ENCODE measurements around the gene POLR2J3.
"Not testable (repeated sequence)": the region's sequence is repeated elsewhere in the genome, so short reads cannot be mapped to it uniquely, and the experiment has no call there.

POLR2J3 gene

DNA sequence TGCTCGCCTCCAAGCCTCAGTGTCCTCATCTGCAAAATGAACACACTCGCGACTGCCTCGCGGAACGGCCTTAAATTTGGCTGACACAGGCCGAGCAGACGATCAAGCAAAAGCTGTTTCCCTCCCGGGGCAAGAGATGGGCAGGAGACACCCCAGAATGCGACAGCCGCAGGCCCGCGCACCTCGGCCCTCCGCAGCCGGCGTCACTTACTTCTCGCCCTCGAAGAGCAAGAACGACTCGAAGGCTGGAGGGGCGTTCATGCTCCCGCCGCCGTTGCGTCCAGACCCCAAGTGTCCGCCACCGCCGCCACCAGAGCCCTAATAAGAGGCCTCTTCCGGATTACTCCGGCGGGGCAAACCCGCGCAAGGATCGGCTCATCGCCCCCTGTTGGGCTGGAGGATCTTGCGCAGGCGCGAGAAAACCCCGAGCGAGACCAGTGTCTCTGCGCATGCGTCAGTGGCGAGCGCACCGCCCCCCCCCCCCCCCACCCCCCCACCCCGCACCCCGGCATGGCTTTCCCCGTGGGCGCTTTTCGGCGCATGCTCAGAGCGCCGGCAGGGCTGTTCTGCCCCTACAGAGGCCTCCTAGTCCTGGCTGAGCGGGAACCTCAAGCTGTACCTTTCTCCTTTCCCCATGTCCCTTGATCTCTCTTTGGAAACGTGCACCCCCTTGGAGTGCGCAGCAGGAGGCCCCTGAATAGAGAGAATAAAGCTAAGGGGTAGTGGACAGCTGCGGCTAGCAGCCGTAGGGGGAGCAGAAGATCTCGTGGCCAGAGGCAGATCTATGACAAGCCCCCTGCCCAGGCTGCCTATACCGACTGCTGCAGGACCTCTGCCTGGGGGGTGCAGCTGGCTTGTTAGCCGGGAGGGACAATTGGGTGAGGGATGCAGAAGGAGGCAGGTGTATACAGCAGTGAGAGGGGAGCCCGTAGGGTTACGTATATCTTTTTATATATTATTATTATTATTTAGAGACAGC, at the start of gene POLR2J3:
Gene POLR2J3 (minus strand): TSS at position 323 of the 979 bp plus-strand sequence. CDS start 62 bp downstream, at position 261.
- DNase-seq: not testable (repeated sequence)

DNA sequence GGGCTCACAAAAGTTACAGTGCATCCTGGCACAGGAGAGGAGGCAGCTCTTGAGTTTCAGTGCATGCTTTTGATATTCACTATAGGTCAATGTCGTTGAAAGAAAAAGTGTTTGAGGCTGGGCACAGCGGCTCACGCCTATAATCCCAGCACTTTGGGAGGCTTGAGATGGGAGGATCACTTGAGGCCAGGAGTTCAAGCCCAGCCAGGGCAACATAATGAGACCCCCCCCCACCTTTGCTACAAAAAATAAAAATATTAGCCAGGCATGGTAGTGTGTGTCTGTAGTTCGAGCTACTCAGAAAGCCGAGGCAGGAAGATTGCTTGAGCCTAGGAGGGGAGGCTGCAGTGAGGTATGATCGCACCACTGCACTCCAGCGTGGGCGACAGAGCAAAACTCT, 45.7 kb upstream of the POLR2J3 start:
- DNase-seq: not testable (repeated sequence)

DNA sequence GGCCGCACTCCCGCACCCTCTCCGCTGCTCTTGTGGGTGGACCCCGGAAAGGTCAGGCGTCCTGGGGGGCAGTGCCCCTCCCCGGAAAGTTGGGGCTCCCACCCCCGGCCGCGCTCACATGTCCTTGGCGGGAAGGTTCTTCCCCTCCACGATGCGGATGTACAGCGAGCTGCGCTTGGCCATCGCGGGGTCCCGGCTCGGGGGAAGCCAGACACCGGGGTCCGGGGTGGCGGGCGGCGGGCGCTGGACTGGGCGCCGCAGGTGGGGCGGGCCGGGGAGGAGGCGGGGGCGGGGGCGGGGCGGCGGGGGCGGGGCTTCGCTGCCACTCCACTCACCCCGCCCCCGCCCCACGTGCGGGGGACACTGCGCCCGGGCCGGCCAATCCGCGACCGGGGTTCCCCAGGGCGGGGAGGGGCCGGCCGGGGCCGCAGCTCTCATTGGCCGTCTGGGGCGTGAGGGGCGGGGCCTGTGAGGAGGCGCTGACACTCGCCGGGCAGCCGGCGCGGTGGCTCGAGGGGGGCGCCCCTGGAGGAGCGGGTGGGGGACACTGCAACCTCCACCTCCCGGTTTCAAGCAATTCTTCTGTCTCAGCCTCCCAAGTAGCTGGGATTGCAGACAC, 44.2 kb upstream of the POLR2J3 start, which contains the start of gene RASA4:
Gene RASA4 (minus strand): TSS at position 250 of the 619 bp plus-strand sequence. CDS start 67 bp downstream, at position 183.
- DNase-seq: not testable (repeated sequence)

DNA sequence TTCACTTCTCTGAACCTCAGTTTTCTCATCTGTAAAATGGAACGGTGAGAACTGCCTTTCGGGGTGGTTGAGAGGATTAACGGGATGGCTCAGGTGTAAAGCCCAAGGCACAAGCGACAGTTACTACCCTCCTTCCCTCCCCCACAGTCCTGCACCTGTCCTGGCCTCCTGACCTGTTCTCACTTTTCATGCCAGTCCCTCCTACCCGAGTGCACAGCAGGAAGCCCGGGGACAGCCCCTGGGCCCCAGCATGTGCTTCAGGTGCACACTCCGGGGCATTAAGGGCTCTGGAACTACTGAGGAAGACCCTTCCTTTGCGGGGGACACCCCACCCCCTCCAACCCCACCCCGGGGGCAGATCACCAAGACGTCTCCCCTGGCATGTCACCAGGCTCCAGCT, 43.5 kb upstream of the POLR2J3 start:
- not testable (repeated sequence) for DNase-seq

DNA sequence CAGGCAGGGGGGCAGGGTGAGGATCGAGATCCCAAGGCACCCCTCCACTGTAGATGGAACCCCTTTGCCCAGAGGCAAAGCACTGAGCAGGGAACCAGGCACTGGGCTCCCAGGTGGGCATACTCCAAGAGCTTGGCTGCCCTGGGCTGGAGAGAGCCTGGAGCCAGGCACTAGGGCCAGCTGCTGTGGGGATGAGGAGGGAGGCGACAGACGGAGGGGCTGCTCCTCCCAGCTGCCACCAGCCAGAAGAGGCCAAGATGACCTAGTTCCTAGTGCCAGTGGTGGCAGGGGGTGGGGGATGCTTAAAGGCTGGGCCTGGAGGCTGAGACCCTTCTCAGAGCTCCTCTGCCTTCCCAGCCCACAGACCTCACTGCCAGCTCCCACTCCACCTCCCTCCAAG, 42.5 kb upstream of the POLR2J3 start:
- not testable (repeated sequence) for DNase-seq

DNA sequence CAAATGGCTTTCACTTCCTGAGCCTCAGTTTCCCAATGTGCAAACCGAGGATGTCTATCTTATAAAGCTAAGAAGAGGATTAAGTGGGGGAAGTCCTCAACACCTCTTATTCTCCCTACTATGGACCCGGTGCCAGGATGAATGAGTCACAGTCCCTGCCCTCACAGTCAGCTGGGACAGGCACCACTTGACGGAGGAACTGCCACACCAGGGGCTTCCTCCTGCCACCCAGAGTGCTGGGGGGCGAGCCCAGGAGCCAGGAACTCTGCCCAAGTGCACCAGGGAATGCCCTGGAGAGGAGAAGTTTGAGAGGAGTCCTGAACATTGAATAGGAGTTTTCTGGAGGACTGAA, 41.9 kb upstream of the POLR2J3 start:
- not testable (repeated sequence) for DNase-seq

DNA sequence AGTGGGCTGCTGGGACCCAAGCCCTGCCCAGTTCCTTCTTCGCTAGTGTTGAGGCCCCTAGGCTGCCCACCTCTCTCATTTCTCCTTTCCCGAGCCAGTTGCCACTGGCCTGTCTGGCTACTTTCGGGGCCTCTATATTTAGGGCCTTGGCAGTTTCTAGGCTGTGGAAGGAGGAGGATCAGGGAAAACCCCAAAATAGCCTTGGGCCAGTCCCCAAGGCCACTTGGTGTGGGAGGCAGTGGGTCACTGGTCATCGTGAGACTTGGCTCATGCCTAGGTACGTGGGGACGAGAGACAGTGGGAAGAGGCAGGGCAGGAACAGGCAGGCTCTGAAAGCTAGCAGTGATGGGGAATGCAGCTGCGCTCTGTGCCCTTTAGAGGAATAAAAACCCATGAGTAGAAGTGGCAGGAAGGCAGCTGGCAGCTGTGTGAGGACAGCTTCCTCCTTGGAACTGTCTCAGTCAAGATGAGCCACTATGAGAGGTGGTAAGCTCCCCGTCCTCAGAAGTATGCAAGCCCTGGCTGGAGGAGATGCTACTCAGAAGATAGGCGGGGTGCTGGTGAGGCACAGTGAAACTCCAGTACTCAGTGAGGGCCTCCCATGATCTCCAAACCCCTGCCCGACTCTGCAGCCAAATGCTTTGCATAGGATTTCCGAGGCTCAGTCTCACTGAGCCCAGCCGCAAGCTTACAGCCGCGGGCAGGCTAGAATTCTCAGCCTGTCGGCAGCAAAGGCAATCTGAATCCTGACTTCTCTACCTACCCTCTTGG, 41.4 kb upstream of the POLR2J3 start:
- not testable (repeated sequence) for DNase-seq

DNA sequence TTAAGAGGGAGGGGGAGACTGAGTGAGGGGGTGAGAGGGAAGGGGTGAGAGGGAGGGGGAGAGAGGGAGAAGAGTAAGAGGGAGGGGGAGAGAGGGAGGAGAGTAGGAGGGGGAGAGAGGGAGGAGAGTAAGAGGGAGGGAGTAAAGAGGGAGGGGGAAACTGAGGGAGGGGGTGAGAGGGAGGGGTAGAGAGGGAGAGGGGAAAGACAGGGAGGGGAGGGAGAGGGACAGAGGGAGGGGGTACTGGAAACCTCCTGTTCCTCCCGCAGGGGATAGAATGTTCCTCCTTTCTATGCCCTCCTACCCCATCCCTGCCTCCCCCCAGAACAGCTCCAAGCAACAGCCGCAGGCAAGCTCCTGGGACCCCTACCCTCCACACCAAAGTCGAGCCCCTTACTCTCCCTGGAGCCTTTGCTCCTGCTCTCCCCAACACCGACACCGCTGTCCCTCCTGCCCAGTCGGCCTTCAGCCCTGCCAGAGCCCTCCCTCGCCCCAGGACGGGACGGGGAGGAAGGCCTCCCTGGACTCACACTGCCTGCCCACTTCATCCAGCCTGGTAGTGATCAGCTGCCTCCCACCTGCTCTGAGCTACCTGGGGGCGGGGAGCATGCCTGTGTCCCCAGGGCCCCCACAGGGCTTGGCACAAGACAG, 39.4 kb upstream of the POLR2J3 start:
- not testable (repeated sequence) for DNase-seq

DNA sequence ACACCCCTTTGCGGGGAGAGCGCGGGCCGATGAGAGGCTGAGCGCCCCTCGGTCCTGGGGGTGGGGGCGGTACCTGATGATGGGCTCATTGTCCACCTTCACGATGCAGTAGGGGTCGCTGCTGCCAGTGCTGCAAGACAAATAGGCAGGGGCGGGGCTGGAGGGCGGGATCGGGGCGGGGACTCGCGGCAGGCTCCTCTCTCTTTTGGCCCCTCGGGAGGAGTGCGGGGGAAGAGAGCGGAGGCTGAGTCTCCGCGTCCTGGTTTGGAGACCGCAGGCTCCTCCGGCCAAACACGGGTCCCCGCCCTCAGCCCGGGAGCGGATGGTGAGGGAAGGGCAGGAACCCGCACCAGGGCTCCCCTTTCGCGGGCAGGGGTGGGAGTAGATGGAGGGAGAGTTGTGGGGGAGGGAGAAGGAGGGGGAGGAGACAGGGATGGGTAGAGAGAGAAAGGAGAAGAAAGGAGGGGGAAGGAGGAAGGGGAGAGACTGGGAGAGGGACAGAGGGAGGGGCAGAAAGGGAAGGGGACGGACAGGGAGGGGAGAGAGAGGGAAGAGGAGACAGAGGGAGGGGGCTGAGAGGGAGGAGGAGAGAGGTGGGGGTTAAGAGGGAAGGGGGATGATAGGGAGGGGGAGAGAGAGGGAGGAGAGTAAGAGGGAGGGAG, 38.8 kb upstream of the POLR2J3 start:
- not testable (repeated sequence) for DNase-seq

DNA sequence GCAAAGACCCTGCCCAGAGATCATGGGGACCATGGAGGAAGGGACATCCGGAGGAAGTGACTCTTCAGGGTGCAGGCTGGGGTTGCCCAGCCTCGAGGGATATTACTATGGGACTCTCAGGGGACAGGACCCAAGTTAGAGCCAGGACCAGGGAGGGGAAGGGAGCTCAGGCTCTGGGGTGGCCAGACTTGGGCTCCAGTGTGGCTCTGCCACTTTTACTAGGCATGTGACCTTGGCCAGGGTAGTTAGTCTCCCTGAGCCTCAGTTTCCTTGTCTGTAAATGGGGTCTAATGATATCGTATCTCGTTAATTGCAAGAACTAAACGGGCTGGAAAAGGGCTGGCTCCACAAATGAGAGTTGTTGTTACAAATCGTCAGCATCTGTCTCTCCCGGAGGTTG, 38.1 kb upstream of the POLR2J3 start:
- DNase-seq: not testable (repeated sequence)

DNA sequence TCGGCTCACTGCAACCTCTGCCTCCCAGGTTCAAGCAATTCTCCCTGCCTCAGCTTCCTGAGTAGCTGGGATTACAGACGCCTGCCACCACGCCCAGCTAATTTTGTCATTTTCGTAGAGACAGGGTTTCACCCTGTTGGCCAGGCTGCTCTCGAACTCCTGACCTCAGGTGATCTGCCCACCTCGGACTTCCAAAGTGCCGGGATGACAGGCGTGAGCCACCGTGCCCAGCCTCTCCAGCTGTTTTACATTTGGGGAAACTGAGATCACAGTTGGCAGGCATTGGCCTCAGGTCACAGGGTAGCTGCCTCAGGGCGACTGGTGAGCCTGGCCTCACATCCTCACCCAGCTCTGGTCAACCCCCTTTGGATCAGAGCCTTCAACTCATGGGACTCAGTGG, 37.4 kb upstream of the POLR2J3 start:
- not testable (repeated sequence) for DNase-seq

DNA sequence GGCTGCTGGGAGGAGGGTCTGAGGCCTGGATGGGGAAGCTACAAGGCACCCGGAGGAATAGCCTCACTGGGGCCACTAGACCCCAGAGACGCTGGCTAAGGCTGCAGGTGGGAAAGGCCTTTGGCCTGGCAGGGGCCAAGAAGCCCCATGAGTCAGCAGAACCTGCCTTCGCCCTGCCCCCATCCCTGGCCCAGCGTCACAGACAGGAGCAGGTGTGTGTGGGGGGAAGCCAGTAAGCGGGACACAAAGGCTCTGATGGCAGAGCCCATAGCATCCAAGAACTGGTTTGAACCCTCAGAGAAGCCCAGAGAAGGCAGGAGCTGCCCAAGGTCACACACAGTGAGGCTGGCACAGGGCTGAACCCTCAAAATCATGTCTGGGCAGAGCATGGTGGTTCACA, 34.5 kb upstream of the POLR2J3 start:
- DNase-seq: not testable (repeated sequence)

DNA sequence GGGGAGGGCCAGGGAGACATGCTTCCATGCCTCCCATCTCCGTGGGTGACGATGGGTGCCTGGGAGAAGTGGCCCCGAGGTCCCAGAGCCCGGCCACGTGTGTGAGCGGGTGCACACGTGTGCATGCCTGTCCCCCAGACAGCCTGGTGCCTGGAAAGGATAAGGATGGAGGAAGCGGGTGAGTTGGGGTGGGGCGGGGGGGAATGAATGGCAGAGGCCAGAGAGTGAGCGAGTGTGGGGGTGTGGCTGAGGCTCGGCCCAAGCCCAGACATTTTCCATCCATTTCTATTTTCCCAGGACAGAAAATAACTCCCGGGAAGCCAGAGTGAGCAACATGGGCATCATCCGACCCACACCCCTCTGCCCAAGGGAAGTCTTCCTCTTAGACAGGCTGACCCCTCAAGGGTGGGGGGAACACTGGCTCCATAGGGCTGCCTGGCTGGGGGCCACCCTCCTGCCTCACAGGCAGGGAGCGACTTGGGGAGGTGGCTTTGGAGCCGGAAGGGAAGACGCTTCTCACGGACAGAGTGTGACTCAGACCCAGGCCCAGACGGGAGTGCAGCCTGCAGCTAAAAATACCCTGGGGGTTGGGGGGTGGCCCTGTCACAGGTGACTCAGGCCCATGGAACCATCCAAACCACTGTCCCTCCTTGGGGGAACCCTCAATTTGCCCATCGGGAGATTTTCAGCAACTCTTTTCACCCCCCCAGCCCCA, 32.2 kb upstream of the POLR2J3 start:
- not testable (repeated sequence) for DNase-seq

DNA sequence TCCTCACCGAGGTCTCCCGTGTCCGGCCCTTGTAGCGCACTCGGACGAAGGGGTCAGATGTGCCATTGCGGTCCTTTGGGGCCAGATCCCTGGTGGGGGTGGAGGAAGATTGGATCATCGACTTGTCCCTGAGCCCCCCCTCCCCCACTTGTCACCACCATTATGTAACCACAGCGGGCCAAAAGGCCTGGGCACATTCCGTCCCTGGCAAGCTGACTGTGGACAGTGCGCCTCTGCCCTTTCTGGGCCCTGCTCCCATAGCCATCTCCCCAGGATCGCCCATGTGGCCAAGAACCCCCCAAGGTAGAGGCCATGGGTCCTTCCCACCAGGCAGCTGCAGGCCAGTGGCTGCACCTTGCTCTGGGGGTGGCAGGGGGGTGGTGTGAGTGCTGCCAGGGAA, 29.9 kb upstream of the POLR2J3 start:
- not testable (repeated sequence) for DNase-seq

DNA sequence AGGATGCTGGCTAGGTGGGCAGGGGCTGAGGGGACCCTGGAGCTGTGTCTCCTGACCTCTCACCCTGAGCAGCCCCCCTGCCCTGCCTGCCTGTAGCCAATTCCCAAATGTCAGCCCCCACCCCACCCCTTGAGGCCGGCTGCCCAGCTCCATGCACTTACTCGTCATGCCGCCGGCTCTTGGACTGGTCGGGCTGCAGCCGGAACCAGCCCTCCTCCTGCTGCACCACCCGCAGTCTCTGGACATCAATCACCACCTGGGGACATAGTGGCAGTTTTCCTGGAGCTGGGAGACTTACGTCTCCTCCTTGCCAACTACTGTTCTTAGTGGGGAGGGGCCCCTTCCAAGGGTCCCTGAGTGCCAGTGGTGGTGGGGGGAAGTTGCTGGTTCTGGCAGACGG, 27.3 kb upstream of the POLR2J3 start:
- DNase-seq: not testable (repeated sequence)

DNA sequence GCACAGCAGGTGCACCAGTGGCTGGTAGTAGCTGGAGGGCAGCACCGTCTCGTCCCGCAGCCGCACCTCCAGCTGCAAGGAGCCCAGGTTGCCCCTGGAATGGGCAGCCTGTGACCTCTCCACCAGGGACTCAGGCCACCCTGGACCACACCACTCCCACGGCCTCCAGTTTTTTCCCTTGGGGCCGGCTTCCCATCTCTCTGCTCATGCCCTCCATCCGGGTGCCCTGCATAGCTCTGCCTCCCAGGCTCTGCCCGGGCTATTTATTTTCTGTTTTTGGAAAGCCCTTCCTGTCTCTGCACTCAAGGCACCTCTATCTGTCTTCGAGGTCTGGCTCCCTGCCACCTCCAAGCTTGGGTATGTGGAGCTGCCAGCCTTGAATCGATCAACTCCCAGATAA, 23.7 kb upstream of the POLR2J3 start:
- not testable (repeated sequence) for DNase-seq

DNA sequence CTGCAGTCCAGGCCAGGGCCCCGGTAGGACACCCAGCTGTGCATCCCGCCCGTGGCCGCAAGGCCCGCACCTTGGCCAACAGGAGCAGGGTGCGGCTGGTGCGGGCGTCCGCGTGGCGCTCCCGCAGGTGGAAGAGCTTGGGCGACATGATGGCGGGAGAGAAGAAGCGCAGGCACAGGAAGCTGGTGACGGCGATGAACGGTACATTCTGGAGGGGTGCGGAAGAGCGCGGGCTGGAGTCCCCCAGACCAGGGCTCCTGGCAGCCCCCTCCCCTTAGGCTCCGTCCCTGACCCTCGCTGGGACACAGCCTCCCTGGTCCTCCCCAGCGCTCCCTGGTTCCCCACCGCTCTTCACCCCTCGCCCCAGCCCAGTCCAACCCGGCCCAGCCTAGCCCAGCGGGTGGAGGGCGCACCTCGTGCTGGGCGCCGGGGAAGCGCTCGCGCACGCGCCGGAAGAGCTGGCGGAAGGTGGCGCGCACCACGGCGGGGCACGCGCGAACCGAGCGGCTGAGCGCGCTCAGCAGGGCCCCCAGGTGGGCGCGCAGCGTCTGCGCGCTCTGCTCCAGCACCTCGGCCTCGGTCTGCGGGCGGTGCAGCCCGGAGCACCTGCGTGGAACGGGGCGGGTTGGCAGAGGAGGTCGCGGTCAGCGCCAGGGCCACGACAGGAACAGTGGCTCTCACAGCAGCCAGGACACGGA, 21.4 kb upstream of the POLR2J3 start:
- not testable (repeated sequence) for DNase-seq

DNA sequence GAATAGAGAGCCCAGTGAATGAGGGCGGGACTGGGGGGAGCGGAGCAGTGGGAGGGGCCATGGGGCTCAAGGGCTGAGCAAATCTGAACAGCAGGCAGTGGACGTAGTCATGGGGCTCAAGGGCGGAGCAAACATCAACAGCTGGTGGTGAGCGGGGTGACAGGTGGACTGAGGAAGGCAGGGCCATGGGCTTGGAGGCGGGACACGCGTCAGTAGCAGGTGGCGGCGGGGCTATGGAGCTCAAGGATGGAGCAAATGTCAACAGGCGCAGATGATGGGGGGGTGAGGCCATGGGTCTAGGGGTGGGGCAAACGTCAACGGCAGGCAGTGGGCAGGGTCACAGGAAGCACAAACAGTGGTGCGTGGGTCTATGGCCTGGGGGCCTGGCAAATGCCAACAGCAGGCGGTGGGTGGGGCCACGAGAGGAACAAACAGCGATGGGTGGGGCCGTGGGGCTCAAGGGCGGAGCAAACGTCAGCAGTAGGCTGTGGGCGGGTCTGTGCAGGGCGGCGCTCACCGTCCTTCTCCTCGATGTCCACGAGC, 20.2 kb upstream of the POLR2J3 start:
- not testable (repeated sequence) for DNase-seq

DNA sequence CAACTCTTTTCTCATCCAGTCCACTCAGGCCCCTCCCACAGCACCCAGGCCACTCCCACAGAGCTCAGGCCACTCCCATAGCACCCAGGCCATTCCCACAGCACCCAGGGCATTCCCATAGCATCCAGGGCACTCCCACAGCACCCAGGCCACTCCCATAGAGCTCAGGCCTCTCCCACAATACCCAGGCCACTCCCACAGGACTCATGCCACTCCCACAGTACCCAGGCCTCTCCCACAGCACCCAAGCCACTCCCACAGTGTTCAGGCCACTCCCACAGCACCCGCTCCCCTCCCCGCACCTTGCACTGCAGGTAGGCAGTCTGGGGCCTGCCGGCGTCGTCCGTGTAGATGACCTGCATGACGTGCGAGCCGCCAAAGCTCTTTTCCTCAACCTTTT, 17.5 kb upstream of the POLR2J3 start:
- not testable (repeated sequence) for DNase-seq

DNA sequence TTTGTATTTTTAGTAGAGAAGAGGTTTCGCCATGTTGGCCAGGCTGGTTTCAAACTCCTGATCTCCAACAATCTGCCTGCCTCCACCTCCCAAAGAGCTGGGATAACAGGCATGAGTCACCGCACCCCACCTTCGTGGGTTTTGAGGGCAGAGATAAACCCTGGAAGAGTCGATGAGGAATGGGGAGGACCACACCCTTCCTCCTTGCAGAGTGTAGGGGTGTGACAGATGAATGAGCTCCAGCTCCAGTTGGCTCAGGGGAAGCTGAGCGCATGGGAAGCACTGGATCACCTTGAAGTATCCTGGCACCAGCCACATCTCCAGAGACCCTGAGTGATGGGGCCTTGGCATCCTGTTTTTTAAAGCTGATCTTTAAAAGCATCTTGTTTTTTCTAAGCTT, 11.1 kb upstream of the POLR2J3 start:
- DNase-seq: not testable (repeated sequence)
